Astrocyte (in vitro differentiated cells and primary cell): ENCODE results near the gene NUP210. TPM values are rescaled to one million over a fixed set of nuclear protein-coding genes. Genes with fewer than 3 reads are reported as not detected.

Source experiments
- DNase-seq: peaks from one replicate; pipeline ENCODE4 v3.0.0-alpha.2; 2010; ENCODE audit warnings: low read depth
- FAIRE-seq: peaks from 2 replicates; lab custom pipeline; 2011; peaks lifted over from hg19 to GRCh38; lab: Jason Lieb, UNC
- H2AFZ ChIP-seq: 2 replicates; pipeline ENCODE4 v1.6.0; 2012; ENCODE audit warnings: low read depth, low read length, inconsistent platforms
- H3K27ac ChIP-seq: 2 replicates; pipeline ENCODE4 v1.5.1; 2011; ENCODE audit warnings: low read depth, low read length, inconsistent platforms
- H3K27me3 ChIP-seq: 2 replicates; pipeline ENCODE4 v1.6.0; 2011; ENCODE audit warnings: low read length, inconsistent platforms; ENCODE audit not compliant: insufficient read depth
- H3K36me3 ChIP-seq: 2 replicates; pipeline ENCODE4 v1.5.1; 2011; ENCODE audit warnings: low read length, inconsistent platforms; ENCODE audit not compliant: insufficient read depth
- H3K4me1 ChIP-seq: 2 replicates; pipeline ENCODE4 v1.5.1; 2011; ENCODE audit warnings: low read length, inconsistent platforms; ENCODE audit not compliant: insufficient read depth
- H3K4me2 ChIP-seq: 2 replicates; pipeline ENCODE4 v1.6.0; 2012; ENCODE audit warnings: low read length, inconsistent platforms
- H3K4me3 ChIP-seq: 2 replicates; pipeline ENCODE4 v1.5.1; 2011; ENCODE audit warnings: low read depth, mild to moderate bottlenecking, low read length, inconsistent platforms; ENCODE audit not compliant: insufficient read depth
- H3K79me2 ChIP-seq: 2 replicates; pipeline ENCODE4 v1.6.0; 2012; ENCODE audit warnings: mild to moderate bottlenecking, low read length, inconsistent platforms; ENCODE audit not compliant: insufficient read depth
- H3K9ac ChIP-seq: 2 replicates; pipeline ENCODE4 v1.6.0; 2012; ENCODE audit warnings: mild to moderate bottlenecking, low read length, inconsistent platforms
- H3K9me3 ChIP-seq: 2 replicates; pipeline ENCODE4 v1.5.1; 2012; ENCODE audit warnings: low read depth, mild to moderate bottlenecking, low read length, inconsistent platforms; ENCODE audit not compliant: insufficient read depth
- H4K20me1 ChIP-seq: 2 replicates; pipeline ENCODE4 v1.6.0; 2012; ENCODE audit warnings: low read length, inconsistent platforms; ENCODE audit not compliant: insufficient read depth
- H3K27ac Mint-ChIP-seq: one replicate; pipeline ENCODE4 v1.8.0; 2021; ENCODE audit warnings: mild to moderate bottlenecking, mixed read lengths; ENCODE audit not compliant: unreplicated experiment
- H3K27me3 Mint-ChIP-seq: one replicate; pipeline ENCODE4 v1.8.0; 2021; ENCODE audit warnings: low read depth, mixed read lengths; ENCODE audit not compliant: unreplicated experiment
- H3K36me3 Mint-ChIP-seq: one replicate; pipeline ENCODE4 v1.8.0; 2021; ENCODE audit warnings: low read depth, mixed read lengths; ENCODE audit not compliant: unreplicated experiment
- H3K4me1 Mint-ChIP-seq: one replicate; pipeline ENCODE4 v1.8.0; 2021; ENCODE audit warnings: low read depth, mixed read lengths; ENCODE audit not compliant: unreplicated experiment
- H3K4me3 Mint-ChIP-seq: one replicate; pipeline ENCODE4 v1.8.0; 2021; ENCODE audit warnings: mild to moderate bottlenecking, moderate library complexity, mixed read lengths; ENCODE audit not compliant: unreplicated experiment
- H3K9me3 Mint-ChIP-seq: one replicate; pipeline ENCODE4 v1.8.0; 2021; ENCODE audit warnings: mild to moderate bottlenecking, mixed read lengths; ENCODE audit not compliant: unreplicated experiment
- EZH2 ChIP-seq: IDR thresholded peaks from 2 replicates; pipeline ENCODE4 v1.6.1; 2012; ENCODE audit warnings: mild to moderate bottlenecking, low read length, inconsistent platforms; ENCODE audit not compliant: insufficient read depth
- total RNA-seq: library from RNA; stranded (reverse); gene quantifications from 2 replicates; pipeline ENCODE4 v1.2.1, GENCODE V29; 2021
- TF ChIP-seq, protein P1 (sequence below): IDR thresholded peaks from 2 replicates; pipeline ENCODE4 v1.5.1; 2011; ENCODE audit warnings: low read depth, mild to moderate bottlenecking, inconsistent platforms, low read length, moderate library complexity; ENCODE audit not compliant: insufficient read depth

Gene NUP210
- total RNA-seq, 1 donor from 2014 or later, result 1.2 TPM

DNA sequence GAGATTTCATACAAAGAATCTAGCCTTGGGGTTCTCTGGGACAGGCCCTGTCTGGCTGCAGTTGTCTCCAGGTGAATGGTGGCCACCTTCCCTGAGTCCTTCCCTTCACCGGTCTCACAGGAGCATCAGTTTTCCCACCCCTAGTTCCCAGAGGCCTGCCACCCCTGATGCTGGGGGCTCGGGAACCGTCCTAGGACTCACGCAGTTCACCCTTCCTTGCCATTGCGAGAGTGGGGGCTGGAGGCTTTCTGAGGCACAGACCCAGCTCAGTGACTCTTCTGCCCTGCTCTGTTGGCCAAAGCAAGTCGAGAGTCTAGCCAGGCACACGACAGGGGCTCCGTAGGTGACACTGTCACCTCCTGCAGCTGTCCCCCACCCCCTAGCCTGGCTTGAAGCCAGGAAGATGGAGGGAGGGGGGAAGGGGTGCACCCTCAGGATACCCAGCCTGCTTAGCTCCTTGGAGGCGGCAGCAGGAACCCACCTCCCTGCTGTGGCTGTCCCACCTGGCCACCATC lies 130.3 kb downstream of the NUP210 start:
- H2AFZ ChIP-seq, result no peak overlapping the region
- TF ChIP-seq, protein P1, sequence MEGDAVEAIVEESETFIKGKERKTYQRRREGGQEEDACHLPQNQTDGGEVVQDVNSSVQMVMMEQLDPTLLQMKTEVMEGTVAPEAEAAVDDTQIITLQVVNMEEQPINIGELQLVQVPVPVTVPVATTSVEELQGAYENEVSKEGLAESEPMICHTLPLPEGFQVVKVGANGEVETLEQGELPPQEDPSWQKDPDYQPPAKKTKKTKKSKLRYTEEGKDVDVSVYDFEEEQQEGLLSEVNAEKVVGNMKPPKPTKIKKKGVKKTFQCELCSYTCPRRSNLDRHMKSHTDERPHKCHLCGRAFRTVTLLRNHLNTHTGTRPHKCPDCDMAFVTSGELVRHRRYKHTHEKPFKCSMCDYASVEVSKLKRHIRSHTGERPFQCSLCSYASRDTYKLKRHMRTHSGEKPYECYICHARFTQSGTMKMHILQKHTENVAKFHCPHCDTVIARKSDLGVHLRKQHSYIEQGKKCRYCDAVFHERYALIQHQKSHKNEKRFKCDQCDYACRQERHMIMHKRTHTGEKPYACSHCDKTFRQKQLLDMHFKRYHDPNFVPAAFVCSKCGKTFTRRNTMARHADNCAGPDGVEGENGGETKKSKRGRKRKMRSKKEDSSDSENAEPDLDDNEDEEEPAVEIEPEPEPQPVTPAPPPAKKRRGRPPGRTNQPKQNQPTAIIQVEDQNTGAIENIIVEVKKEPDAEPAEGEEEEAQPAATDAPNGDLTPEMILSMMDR, result no peak
- no peak for TF ChIP-seq EZH2
- H3K4me2 ChIP-seq, result no peak overlapping the region
- H3K4me3 Mint-ChIP-seq, result no peak overlapping the region
- H3K9ac ChIP-seq, result no peak overlapping the region
- H3K27me3 Mint-ChIP-seq, result peaks cover 19% of the 10 kb centered on the region
- no peaks in the 10 kb centered on the region for H3K4me1 Mint-ChIP-seq
- H3K27me3 ChIP-seq, result peaks cover 8% of the 10 kb centered on the region
- H3K4me1 ChIP-seq, result no peaks in the 10 kb centered on the region
- no peak overlapping the region for H3K27ac ChIP-seq
- no peaks in the 10 kb centered on the region for H4K20me1 ChIP-seq
- H3K9me3 ChIP-seq, result peaks cover 3% of the 10 kb centered on the region
- no peaks in the 10 kb centered on the region for H3K79me2 ChIP-seq
- FAIRE-seq (no peak), DNase-seq (no peak)
- H3K4me3 ChIP-seq, result no peak overlapping the region
- H3K27ac Mint-ChIP-seq, result no peak overlapping the region
- no peaks in the 10 kb centered on the region for H3K36me3 ChIP-seq
- peaks cover 4% of the 10 kb centered on the region for H3K9me3 Mint-ChIP-seq
- H3K36me3 Mint-ChIP-seq, result no peaks in the 10 kb centered on the region

GRCh38 chr3:13288732-13289718 lies 131.1 kb downstream of the NUP210 start:
- no peak overlapping the region for H2AFZ ChIP-seq
- H3K4me2 ChIP-seq, result no peak overlapping the region
- no peak overlapping the region for H3K27ac ChIP-seq
- Mint-ChIP-seq H3K36me3 (no peaks in the 10 kb centered on the region), H3K4me1 (no peaks in the 10 kb centered on the region), H3K9me3 (peaks cover 10% of the 10 kb centered on the region), H3K27ac (no peak overlapping the region), H3K27me3 (peaks cover 15% of the 10 kb centered on the region), H3K4me3 (no peak overlapping the region)
- H4K20me1 ChIP-seq, result no peaks in the 10 kb centered on the region
- H3K79me2 ChIP-seq, result no peaks in the 10 kb centered on the region
- TF ChIP-seq, protein P1, result no peak
- TF ChIP-seq EZH2, result no peak
- no peaks in the 10 kb centered on the region for H3K36me3 ChIP-seq
- H3K9me3 ChIP-seq, result peaks cover 6% of the 10 kb centered on the region
- FAIRE-seq (no peak), DNase-seq (peak; percentile 13)
- no peaks in the 10 kb centered on the region for H3K4me1 ChIP-seq
- H3K27me3 ChIP-seq, result peaks cover 11% of the 10 kb centered on the region
- no peak overlapping the region for H3K9ac ChIP-seq
- no peak overlapping the region for H3K4me3 ChIP-seq
